HG02678 (cell line): ENCODE data around the gene GLDC.

Source experiments
- ATAC-seq: cut with Tn5 transposase; IDR thresholded peaks from one replicate; pipeline ENCODE4 v1.9.1; 2021; ENCODE audit warnings: mild to moderate bottlenecking, moderate library complexity; ENCODE audit not compliant: unreplicated experiment

The GLDC gene

GRCh38 chr9:6525326-6526045 is 120.0 kb downstream of the GLDC start:
- no peak for ATAC-seq

- no peak for ATAC-seq
These were observed 123.3 kb downstream of the GLDC start for GRCh38 chr9:6522263-6522662.

- ATAC-seq: no peak
These were observed 133.4 kb downstream of the GLDC start for GRCh38 chr9:6512085-6512657.

- ATAC-seq: no peak
These were observed 139.0 kb downstream of the GLDC start for GRCh38 chr9:6506571-6506970.

GRCh38 chr9:6502399-6502798 is 143.1 kb downstream of the GLDC start:
- no peak for ATAC-seq

DNA sequence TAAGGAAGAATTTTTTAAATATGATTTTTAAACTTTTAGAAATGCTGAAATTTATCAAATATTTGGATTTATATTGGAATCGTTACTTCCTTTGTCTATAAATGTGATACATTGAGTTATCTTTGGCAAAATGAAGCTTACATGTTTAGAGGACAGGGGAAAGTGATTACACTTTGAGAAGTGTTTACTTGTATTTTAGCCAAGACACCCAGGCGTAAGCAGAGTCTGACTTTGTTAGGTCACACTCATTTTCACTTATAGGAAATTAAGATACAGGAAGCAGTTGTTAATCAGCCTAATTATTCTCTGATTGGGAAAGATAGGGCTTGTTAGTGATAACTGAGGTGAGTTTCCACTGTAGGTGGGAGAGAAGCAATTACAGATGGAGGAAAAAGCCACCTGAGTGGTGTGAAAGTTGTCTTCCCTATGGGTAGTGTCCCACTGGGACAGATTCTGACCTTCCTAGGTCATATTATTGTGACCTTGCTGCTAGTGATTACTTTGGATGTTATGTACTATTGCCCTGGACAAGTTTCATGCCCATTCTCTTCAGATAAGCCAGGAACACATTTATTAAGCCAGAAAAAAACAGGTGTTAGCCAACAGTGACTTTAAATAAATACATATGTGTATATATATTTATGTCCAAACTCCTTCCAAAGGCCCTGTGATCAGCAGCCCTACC is 143.9 kb downstream of the GLDC start:
- no peak for ATAC-seq

- no peak for ATAC-seq
These were observed 146.5 kb downstream of the GLDC start for GRCh38 chr9:6498982-6499381.

DNA sequence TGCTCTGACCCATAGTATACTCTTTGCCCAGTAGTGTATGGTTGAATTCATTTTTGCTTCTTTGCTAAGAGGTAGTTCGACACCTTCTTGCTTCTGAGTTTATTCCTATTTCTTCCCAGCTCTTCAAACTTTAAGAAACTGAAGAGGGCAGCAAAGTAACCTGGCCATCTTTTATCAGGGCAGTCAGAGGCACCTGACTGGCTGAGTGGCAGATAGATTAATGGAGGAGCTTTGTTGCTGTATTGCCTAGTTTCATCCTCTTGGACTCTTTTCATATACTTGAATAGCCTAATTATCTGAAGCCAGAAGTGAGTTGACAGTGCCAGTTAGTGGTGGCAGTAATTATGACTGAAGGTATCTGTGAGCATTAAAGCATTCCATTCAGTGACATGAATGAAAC is 150.1 kb downstream of the GLDC start:
- no peak for ATAC-seq

- no peak for ATAC-seq
These were observed 154.7 kb downstream of the GLDC start for GRCh38 chr9:6490863-6491262.

- no peak for ATAC-seq
These were observed 156.4 kb downstream of the GLDC start for GRCh38 chr9:6489099-6489498.

DNA sequence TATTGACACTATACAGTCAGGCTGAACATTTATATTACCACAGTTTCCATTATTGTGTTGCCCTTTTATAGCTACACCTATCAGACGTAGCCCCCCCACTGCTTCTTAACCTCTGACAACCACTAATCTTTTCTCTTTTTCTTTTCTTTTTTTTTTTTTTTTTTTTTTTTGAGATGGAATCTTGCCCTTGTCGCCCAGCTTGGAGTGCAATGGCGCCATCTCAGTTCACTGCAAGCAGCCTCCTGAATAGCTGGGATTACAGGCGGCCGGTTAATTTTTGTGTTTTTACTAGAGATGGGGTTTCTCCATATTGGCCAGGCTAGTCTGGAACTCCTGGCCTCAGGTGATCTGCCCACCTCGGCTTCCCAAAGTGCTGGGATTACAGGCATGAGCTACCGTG is 157.1 kb downstream of the GLDC start:
- ATAC-seq: no peak

GRCh38 chr9:6484210-6484609 is 161.3 kb downstream of the GLDC start:
- no peak for ATAC-seq
